ENCODE results near the gene PDLIM3.
"Not testable (repeated sequence)": the region's sequence is repeated elsewhere in the genome, so short reads cannot be mapped to it uniquely, and the experiment has no call there.

Gene PDLIM3

DNA sequence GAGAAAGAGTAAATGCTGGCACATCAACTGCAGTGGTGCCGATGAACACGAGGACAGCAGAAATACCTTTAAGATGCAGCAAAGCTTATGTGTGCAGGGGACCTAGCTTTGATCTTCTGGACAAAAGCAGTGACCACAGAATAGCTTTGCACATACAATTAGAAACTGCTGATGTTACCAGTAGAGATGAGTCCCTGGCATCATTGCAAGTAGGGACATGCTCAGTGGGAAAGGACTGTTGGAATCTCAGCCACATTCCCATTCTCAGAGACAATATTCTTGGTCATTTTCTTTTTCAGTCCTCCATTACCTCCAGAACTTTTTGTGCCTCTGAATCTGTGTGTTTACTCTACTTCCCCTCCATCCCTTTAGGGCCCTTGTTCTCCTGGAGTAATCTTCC, 16.9 kb upstream of the PDLIM3 start:
- DNase-seq, result no peak

DNA sequence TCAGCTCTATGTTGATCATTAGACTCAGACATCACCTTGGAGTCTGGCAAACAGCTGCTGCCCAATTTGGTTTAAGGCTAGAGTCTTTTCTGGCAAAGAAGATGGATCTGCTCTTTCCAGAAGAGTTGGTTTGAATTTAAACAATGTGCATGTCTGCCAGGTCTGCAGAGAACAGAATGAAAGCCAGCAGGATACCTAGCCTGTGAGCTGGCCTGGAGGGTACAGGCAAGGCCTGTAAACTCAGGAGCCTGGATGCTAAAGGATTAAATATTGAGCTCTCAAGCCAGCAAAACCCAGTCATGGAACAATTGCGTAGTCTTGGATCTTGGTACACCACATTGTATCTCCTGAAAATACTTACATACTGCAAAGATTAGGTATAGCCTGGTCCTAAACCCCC, 15.6 kb upstream of the PDLIM3 start:
- no peak for DNase-seq

DNA sequence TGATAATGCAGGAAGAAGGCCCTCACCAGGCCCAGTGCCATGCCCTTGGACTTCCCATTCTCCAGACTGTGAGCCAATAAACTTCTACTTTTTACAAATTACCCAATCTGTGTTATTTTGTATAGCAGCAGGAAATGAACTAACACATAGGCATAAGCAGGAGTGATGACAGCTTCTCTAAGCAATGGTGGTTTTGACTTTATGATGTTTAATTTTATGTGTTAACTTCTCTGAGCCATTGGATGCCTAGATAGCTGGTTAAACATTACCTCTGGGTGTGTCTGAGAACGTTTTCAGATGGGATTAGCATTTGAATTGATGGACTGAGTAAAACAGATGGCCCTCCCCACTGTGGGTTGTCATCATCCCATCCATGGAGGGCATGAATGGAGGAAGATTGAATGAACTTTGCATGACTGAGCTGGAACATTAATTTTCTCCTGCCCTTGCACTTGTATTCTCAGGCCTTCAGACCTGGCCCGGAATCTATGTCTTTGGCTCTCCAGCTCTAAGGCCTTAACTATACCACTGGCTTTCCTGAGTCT, 13.9 kb upstream of the PDLIM3 start:
- DNase-seq, result no peak

DNA sequence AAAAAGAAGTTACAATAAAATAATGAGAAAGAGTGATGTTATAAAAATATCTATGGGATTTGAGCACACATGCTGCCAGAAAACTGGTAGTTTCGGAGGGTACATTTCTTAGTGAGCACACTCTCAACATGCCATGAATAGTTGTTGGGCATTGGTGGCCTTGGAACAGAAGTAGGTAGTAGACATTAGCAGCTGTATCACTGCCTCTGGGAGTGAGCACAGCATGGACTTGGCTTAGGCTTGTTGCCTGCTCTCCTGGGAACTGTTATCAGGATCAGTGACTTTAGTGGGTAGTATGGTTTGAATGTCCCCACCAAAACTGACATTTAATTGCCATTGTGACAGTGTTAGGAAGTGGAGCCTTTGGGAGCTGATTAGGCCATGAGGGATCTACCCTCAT, 13.3 kb upstream of the PDLIM3 start:
- no peak for DNase-seq

DNA sequence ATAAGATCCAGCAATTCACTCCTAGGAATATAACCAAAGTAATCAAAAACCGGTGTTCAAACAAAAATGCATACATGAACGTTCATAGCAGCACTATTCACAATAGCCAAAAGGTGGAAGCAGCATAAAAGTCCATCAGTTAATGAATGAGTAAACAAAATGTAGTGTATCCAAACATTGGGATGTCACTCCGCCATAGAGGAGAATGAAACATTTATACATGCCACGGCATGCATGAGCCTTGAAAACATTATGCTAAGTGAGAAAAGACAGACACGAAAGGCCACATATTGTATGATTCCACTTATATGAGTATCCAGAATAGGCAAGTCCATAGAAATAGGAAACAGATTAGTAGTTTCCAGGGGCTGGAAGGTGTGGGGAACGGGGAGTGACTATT, 11.0 kb upstream of the PDLIM3 start:
- DNase-seq, result no peak

DNA sequence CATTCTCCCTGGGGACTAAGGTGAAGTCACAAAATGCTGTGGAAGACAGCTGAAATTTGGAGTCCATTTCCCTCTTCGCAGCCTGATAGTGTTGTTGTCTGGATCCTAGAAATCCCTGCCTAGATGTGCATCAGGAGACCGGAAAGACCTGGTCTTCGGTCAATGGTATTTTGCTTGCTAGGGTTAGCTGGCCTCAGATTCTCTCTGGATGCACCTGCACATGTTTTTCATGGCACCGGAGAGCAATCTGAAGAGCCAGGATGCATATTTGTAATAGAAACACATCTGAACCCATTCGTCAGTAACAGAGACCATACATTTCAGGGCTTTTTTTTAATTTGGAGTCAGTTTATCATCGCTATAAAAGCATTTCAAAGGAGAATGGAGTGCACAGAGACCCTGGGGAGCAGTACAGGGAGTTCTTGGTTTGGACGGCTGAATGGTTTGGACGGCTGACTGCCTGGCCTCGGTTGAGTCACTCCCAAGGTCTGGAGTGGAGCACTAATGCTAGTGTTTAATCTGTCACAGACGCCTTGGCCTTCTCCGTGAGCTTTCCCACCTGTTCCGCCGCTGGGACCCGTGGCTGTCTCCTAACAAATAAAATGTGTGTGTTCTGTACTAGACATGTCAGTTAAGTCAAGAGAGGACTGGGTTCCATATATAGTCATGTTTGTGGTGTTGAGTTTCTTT, 7.5 kb upstream of the PDLIM3 start:
- DNase-seq, result no peak

DNA sequence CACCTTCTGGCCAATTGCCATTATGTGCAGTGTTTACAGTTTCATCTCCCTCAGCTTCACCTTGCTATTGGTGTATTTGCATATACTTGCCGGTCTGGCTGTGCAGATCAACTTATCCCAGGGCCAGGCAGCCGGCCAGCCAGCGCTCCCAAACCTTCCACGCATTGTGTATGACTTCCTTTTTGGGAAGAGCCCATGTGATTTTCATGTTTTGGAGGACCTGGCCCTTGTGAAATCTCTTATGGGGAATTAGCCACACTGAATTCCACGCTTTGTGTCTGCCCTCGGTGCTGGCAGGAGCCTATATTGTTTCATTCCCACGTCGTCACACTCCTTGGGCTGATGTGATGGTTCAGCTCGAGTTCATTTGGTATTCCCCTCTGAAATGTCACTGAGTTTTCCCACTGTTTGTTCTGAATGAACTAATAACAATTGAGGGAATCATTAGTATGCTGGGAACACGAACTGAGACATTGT, 6.0 kb upstream of the PDLIM3 start:
- DNase-seq, result no peak

DNA sequence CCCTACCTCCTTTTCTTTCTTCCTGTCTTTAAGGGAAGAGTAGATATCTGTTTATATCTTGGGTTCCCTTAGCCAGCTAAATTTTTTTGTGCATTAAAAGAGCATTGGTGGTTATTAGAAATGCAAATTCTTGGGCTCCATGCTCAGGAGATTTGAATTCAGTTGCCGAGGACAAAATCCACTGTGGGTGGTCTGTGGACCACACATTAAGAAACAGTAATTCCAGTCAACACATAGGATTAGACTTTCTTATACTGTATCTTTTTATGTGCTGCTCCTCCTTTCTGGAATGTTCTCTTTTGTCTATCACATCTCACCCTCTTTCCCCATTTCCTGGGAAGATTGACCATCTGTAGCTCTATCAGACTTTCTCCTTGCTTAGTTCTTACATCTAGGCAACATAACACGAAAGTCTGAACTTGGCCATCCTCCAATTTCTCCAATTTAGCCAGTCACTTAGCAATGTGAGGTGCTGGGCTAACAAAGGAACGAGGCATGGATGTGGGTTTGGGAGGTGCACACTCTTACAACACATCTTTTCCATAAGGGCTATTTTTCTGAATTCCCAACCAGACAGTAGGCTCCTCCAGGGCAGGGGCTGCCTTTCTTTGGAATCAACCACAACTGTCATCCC, 5.3 kb upstream of the PDLIM3 start:
- no peak for DNase-seq

DNA sequence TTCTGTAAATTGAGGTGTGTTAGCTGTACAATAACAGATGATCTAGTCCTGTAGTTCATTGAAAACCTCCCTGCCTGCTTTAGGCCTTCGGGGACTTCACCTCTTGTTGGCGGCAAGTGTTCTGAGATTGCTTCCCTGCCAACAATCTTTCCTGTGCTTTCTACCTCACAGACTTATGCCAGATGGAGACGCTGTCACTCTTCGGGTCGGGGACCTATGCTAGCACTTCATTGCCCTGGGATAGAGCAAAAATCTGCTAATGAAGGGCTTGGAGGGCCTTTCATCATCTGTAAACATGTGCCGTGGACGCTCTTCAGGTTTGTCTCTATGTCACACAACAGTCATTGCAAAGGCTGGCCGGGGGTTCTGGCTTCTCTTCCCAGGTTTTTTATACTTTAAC, 4.7 kb upstream of the PDLIM3 start:
- DNase-seq, result no peak

DNA sequence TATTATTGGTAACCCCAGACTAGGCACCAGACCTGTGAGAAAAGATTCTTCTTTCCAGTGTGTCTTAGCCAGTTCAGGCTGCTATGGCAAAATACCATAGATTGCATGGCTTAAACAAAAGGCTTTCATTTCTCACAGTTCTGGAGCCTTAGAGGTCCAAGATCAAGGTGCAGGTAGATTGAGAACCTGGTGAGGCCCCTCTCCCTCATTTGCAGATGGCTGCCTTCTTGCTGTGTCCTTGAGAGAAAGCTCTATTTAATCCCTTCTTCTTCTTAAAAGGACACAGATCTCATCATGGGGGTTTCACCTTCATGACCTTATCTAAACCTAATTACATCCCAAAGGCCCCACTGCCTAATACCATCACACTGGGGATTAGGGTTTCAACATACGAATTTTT, 3.5 kb upstream of the PDLIM3 start:
- no peak for DNase-seq

DNA sequence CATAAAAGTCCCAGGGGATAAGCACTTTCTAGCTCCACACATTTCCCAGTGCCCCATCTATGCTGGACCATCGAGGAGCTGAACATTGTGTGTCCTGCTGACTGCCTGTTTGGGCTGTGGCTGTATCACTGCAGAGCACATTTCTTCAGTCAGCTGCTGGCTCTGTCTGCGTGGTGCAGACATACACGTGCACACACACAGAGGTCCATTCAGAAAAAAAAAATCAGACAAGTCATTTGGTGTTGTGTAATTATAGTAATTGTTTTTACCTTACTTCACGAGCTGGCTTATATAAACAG, 1.1 kb upstream of the PDLIM3 start:
- no peak for DNase-seq

DNA sequence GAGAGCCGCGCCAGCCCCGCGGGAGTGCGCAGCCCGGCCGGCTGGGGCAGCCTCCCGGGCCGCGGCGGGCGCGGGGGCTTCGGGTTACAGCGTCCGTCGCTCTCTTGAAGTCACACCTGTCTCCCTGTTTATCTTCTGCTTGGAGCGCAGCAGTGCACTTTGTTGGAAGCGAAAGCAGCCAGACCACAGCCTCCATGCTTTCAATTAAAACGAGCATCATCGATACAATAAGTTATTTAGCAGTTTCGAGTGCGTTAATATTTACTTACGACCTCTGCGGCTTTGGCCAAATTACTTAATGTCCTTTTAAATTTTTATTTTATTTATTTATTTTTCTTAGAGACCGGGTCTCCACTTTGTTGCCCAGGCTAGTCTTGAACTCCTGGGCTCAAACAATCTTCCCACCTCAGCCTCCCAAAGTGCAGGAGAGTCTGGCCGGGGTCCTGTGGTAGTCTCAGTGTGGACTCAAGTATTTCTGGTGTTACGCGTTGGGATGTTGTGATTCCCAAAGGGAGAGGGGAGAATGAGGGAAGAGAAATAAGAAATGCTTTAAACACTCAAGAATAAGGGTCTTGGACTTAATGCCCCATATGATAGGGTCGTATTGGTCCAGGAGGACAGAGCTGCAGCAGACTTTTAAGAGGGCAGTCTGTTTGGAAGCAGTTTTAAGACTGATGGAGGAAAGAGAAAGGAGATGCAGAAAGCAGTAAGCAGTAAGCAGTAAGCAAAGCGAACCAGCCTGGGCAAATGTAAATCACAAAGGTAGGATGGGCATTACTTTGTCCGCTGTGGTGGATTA, 504 bp upstream of the PDLIM3 start:
- peak in 1 of 2 experiments; percentile 33 for DNase-seq

DNA sequence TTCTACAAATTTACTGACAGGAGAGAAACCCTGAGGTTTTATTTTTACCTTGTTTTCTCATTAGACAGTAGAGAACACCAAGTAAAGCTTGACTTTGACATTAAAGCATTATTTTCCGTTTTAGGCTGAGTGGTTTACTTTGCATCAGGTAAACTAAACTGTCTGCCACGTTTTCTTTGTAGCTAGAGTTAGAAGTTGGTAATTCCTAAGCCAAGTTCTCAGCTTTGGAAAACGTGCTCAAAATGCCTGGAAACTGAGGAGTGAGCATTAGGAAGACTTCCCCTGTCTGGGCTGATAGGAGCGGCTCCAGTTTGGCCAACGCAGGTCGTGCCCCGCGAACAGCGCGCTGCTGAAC, 819 bp downstream of the PDLIM3 start:
- no peak for DNase-seq

DNA sequence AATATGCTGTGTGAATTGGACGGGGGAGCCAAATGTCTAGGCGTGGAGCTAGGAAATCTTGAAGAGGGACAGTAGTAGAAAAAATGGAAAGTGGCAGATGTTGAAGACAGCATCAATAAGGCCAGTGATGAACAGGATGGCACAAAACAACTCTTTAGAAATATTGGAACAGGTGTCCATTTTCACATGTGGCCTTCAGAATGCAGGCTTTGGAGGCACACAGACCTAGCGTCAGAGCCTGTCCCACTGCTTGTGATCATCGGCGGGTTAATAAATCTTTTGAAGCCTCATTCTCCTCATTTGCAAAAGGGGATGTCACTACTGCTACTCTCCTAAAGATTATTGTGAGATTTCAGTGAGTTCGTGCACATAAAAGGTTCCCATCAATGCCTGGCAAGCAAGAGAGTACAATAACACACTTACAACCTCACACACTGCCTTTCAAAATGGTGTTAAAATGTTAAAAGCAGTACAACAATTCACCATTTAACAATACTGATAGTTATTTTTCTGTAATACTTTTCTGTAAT, 2.4 kb downstream of the PDLIM3 start:
- DNase-seq, result no peak

DNA sequence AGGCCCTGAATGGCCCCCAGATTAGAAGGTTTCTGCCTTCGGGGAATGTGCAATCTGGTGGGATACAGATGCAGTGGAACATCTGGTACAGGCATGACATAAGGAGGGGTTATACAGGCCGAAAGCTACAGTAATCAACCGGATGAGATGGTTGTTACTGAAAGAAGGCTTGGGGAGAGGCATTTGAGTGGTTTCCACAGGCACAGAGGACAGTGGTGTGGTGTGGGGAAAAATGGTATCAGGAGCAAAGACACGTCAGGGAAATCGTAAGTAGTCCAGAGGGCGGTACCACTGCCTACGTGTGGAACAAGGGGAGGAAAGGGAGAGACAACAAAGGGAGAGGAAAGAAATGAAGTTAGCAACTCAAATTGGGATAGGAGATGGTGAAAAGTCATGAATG, 3.0 kb downstream of the PDLIM3 start:
- no peak for DNase-seq

DNA sequence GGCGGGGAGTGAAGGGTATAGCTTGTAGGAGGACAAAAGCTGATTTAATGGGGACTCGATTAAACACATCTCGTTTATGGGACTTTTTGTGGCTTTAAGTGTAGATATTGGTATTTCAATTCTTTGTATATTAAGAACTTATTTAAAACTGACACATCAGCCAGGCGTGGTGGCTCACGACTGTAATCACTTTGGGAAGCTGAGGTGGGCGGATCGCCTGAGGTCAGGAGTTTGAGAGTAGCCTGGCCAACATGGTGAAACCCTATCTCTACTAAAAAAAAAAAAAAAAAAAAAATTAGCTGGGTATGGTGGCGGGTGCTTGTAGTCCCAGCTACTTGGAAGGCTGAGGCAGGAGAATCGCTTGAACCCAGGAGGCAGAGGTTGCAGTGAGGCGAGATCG, 3.7 kb downstream of the PDLIM3 start:
- not testable (repeated sequence) for DNase-seq

DNA sequence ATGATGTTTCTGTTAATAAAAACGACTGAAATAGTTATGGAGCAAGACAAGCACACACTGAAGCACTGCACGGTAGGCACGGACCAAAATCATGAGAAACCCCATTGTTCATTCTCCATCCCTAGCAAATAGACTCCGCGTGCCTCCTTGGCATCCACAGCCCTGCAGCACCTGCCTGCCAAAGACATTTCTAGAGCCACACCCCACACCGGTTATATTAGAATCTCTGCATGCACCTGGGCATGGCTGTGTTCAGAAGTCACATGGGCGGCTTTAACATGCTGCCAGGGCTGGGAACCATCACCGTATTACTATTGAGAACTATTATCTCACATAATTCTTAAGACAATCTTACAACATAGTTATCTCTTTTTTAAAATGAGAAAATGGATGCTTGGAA, 5.9 kb downstream of the PDLIM3 start:
- no peak for DNase-seq

DNA sequence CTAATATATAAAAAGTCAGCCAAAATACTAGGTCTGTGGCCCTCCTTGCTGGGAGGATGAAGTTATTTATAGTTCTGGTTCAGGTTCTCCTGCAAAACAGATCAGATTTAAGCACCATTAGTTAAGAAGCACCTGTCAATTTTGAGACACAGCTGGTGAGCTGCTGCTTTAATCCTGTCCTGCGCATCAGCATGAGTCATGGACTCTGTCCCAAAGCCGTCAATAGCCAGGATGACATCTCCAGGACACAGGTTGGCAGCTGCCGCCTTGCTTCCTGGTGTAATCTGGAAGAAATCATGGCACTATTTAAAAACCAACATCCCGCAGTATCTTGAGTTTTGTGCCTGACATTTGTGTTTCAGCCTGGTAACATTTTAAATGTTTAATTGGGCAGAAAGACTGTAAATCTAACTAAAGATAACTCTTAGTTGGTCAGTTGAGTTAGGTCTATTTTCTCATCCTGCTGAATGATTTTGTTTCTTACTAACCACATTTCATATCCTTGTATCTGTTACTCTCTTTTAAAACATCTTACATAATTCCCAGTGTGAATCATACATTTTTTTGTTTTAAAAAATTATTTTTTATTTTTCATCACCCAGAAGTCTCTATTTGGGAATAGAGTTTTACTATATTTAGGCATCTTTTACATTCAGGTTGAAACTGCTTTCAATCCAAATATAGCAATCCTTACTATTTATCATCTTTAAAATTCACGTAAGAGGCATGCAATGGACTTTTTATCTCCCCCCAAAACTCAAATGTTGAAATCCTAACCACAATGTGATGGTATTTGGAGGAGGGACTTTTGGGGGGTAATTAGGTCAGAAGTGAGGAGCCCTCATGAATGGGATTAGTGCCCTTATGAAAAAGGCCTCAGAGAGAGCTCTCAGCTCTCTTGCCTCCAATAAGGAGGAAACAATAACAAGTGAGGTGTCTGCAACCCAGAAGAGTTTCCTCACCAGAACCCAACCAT, 10.1 kb downstream of the PDLIM3 start:
- no peak for DNase-seq

DNA sequence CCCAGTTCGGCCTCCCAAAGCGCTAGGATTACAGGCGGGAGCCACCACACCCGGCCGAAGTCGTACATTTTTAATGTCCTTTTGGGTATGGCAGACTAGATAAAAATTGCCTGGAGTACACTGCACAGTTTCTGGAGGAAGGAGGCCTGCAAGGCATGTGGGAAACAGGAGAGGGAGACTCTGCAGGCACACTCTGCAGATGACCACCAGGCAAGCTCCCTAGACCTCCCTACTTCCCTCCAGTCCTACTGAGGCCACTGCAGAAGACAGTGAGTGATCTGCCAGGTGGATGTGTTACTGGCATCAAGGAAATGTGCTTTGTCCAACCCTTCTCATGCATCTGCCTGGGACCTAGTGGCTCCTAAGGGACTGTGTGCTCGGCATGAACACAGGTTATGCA, 11.4 kb downstream of the PDLIM3 start:
- no peak for DNase-seq

DNA sequence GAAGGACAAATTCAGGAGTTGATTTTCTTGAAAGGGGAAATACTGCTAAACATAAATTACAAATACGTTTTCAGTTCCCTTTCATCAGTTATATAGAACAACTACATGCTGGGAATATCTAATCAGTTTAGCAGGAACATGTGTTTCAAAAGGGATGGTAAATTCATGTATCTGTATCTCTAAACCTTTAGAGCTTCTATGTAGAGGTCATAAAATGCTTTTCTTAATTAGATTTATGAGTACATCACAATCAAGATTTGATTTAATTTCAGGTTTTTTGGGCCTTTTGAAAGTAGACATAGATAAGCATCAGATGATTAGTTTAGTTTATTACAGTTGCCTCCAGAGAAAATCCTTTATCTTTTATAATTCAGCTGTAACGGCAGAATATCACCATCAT, 12.9 kb downstream of the PDLIM3 start:
- no peak for DNase-seq

DNA sequence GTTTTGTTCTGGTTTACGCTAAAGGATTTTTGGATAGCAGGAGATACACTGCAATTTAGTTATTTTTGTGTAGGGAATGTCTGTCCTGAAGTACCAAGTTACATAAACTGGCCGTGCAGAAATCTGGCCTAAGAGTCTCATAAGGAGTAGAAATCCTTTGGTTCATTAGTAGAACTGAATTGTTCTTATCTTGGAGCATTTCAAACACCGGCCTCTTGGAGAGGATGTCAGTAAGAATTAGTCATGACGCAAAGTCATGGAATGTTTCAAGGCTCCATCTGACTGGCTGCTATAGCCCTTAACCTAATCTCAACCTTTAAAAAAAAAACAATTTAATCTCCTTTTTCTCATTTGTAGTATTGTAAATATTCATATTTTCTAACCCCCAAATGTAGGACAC, 15.2 kb downstream of the PDLIM3 start:
- DNase-seq, result no peak

DNA sequence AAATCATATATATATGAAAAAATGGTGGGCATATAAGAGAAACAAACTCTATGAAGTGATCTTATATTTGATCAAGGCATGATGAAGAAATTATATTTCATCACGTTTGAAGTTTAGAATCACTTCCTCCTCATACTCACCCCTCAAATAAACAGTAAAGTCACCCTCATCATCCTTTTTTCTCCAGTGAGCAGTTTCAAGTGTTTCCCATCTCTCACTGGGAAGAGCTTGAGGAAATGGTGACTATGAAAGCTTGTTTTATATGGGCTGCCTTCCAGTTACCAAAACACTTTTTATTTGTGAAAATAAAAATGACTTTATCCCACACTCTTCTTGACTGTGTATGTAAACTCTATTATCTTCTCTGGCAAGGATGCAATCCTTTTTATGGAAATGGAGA, 16.8 kb downstream of the PDLIM3 start:
- DNase-seq, result no peak

DNA sequence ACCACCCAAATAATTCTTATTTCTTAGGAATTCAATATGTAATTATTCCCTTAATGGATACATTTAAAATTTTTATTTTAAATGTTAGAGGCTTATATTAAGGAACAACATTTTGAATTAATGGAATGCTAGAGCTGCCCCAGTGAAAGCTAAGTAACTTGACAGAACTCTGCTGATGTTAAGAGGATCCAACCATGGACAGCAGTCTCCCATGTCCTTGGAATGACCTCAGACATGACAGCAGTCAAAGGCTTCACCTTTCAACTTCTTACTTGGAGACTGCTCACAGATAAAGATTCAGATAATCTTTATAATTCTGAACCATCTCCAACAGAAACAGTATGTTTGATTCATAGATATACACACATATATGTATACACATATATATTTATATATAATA, 17.2 kb downstream of the PDLIM3 start:
- no peak for DNase-seq

Measured in NCI-H187 (cell line).